Tibial artery (tissue), 4 donors: ENCODE data around the gene TMEM69.

Experiments used
- DNase-seq, 2 donors: peaks; one replicate each; pipeline ENCODE4 v3.0.0-alpha.2; 2019
- H3K27ac ChIP-seq, 2 donors: fragments of 200-600 bp; sonication (generic) in 1 of 2; 1 replicate in 1 of 2; 2 replicates in 1 of 2; pipeline ENCODE4 v1.5.1; 2018 to 2019; ENCODE audit warnings: mild to moderate bottlenecking in 1 of 2
- H3K27me3 ChIP-seq, 2 donors: fragments of 200-600 bp; sonication (generic) in 1 of 2; one replicate each; pipeline versions ENCODE4 v1.5.1 to v1.6.0; 2016 to 2019
- H3K36me3 ChIP-seq, 3 donors: fragments of 200-600 bp; sonication (generic) in 2 of 3; one replicate each; pipeline ENCODE4 v1.5.1; 2016 to 2019; ENCODE audit warnings: mild to moderate bottlenecking in 2 of 3
- H3K4me1 ChIP-seq, 4 donors: fragments of 200-600 bp; sonication (generic) in 2 of 4; 1 replicate in 3 of 4; 2 replicates in 1 of 4; pipeline ENCODE4 v1.5.1; 2016 to 2019
- H3K4me3 ChIP-seq, 2 donors: fragments of 200-600 bp; sonication (generic) in 1 of 2; 1 replicate in 1 of 2; 2 replicates in 1 of 2; pipeline ENCODE4 v1.5.1; 2018 to 2019; ENCODE audit warnings: mild to moderate bottlenecking in 2 of 2
- H3K9me3 ChIP-seq, 3 donors: fragments of 200-600 bp; sonication (generic) in 1 of 3; one replicate each; pipeline ENCODE4 v1.5.1; 2016 to 2019
- intact Hi-C: fragments of 100-400 bp; cut with DNase I; formaldehyde crosslinking; loops from one replicate; pipeline ENCODE4 v1.15.0; 2023; ENCODE audit warnings: low total_unique reads
- TF ChIP-seq, protein P1 (sequence below), 2 experiments: fragments of 200-600 bp in 1 of 2; fragments of 450-650 bp in 1 of 2; IDR thresholded peaks; one replicate each; pipeline ENCODE4 v1.5.1; 2017 to 2019; ENCODE audit warnings: antibody characterized with exemption in 2 of 2, mild to moderate bottlenecking in 1 of 2, moderate library complexity in 1 of 2

Gene TMEM69

GRCh38 chr1:45647248-45648021 lies 40.5 kb upstream of the TMEM69 start:
- H3K27ac ChIP-seq: no peak overlapping the region
- H3K9me3 ChIP-seq: no peaks in the 10 kb centered on the region
- no peaks in the 10 kb centered on the region for H3K27me3 ChIP-seq
- TF ChIP-seq, protein P1, sequence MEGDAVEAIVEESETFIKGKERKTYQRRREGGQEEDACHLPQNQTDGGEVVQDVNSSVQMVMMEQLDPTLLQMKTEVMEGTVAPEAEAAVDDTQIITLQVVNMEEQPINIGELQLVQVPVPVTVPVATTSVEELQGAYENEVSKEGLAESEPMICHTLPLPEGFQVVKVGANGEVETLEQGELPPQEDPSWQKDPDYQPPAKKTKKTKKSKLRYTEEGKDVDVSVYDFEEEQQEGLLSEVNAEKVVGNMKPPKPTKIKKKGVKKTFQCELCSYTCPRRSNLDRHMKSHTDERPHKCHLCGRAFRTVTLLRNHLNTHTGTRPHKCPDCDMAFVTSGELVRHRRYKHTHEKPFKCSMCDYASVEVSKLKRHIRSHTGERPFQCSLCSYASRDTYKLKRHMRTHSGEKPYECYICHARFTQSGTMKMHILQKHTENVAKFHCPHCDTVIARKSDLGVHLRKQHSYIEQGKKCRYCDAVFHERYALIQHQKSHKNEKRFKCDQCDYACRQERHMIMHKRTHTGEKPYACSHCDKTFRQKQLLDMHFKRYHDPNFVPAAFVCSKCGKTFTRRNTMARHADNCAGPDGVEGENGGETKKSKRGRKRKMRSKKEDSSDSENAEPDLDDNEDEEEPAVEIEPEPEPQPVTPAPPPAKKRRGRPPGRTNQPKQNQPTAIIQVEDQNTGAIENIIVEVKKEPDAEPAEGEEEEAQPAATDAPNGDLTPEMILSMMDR (IDR thresholded peaks at IDR 0.05): no peak
- H3K4me3 ChIP-seq: no peak overlapping the region
- no peak for DNase-seq
- H3K36me3 ChIP-seq: peaks cover 23 to 41% (median 40%) of the 10 kb centered on the region in 3 donors
- no peaks in the 10 kb centered on the region for H3K4me1 ChIP-seq
- intact Hi-C loops: no loop called here

DNA sequence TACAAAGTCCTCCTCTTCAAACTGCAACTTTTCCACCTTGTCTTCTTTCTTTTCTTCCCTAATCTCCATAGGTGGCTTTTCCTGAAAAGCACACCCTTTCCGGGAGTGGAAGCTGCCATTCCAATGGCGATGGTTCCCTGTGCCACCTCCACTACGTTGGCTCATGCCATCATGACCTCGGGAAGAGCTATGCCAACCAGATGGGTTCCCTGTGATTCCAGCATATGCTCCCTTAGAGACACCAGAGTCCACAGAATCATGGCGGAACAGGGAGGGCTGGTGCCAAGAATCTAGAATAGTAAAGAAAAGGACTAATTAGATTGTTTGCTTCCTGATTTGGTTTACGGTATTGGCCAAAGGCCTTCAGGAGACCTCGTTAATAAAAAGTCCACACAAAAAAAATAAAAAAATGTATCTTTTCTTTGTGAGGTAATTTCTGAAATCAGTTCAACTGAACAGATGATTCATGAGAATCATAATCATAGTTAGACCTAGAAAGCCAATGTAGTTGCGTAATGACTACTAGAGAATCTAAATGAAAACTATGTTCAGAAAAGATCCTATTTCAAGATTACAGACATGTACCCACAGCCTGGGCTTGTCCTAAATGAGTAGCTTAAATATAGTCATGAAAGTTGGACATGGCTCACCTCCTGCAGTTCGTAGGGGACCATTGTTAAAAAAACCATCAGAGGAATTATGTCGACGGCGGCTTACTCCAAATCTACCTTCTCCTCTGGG lies 33.3 kb upstream of the TMEM69 start:
- H3K36me3 ChIP-seq: peaks cover 73 to 96% (median 85%) of the 10 kb centered on the region in 3 donors
- H3K4me3 ChIP-seq: no peak overlapping the region
- no peak overlapping the region for H3K27ac ChIP-seq
- H3K27me3 ChIP-seq: no peaks in the 10 kb centered on the region
- intact Hi-C loops: no loop called here
- peaks cover 0 to 1% (median 0%) of the 10 kb centered on the region in 4 donors for H3K4me1 ChIP-seq
- no peaks in the 10 kb centered on the region for H3K9me3 ChIP-seq
- TF ChIP-seq, protein P1 (IDR thresholded peaks at IDR 0.05): no peak
- DNase-seq: no peak

DNA sequence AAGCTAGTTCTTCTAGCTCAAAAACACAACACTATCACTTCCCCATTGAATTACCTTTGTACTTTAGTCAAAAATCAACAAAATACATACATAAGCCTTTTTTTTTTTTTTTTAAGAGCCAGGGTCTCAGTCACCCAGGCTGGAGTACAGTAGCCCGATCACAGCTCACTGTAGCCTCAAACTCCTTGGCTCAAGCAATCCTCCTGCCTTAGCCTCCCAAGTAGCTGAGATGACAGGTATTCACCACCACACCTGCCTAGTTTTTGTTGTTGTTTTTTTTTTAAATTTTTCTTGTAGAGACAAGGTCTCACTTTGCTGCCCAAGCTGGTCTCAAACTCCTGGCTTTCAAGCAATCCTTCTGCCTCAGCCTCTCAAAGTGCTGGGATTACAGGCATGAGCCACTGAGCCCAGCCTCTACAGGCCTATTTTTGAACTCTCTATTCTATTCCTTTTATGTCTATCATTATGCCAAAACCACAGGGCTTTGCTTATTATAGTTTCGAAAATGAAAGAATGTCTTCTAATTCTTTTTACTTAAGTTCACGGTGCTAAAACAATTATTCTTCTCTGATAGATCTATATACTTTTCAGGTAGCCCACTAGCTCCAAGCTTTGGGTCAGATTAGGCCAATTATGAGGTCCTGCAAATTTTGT lies 31.3 kb upstream of the TMEM69 start:
- intact Hi-C loops: no loop called here
- no peak overlapping the region for H3K27ac ChIP-seq
- H3K9me3 ChIP-seq: no peaks in the 10 kb centered on the region
- H3K36me3 ChIP-seq: peaks cover 71 to 86% (median 77%) of the 10 kb centered on the region in 3 donors
- no peak for DNase-seq
- no peaks in the 10 kb centered on the region for H3K27me3 ChIP-seq
- peaks cover 0 to 15% (median 3%) of the 10 kb centered on the region in 4 donors for H3K4me1 ChIP-seq
- H3K4me3 ChIP-seq: no peak overlapping the region
- TF ChIP-seq, protein P1 (IDR thresholded peaks at IDR 0.05): no peak

GRCh38 chr1:45658171-45658570 lies 29.8 kb upstream of the TMEM69 start:
- Histone ChIP-seq H3K4me1 (peaks cover 0 to 25% (median 3%) of the 10 kb centered on the region in 4 donors), H3K4me3 (no peak overlapping the region), H3K36me3 (peaks cover 63 to 71% (median 63%) of the 10 kb centered on the region in 3 donors), H3K27me3 (no peaks in the 10 kb centered on the region), H3K9me3 (no peaks in the 10 kb centered on the region), H3K27ac (no peak overlapping the region)
- TF ChIP-seq, protein P1 (IDR thresholded peaks at IDR 0.05): no peak
- intact Hi-C loops: no loop called here
- DNase-seq: no peak

DNA sequence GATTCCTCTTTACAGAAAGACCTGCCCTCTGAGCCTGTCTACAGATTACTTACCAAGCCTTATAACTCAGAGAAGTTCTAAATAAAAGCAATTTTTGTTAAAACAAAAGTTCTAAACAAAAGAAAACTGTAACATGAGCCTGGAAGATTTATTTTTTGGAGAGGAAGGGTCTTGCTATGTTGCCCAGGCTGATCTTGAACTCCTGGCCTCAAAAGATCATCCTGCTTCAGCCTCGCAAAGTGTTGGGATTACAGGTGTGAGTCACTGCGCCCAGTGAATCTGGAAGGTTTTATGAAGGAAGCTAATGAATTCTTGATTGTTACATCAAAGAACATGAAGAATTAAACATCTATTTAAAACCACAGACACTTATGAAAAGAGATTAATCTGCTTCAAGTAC lies 28.8 kb upstream of the TMEM69 start:
- no peak for DNase-seq
- Histone ChIP-seq H3K27ac (no peak overlapping the region), H3K4me1 (peaks cover 0 to 25% (median 3%) of the 10 kb centered on the region in 4 donors), H3K27me3 (no peaks in the 10 kb centered on the region), H3K9me3 (no peaks in the 10 kb centered on the region), H3K4me3 (no peak overlapping the region), H3K36me3 (peaks cover 54 to 61% (median 56%) of the 10 kb centered on the region in 3 donors)
- TF ChIP-seq, protein P1 (IDR thresholded peaks at IDR 0.05): no peak
- intact Hi-C loops: no loop called here
